Gastrocnemius medialis (tissue), 4 donors: ENCODE data around the gene TYRO3.
"Not testable (repeated sequence)": the region's sequence is repeated elsewhere in the genome, so short reads cannot be mapped to it uniquely, and the experiment has no call there.

Experiments
- CTCF ChIP-seq, 5 experiments: fragments of 450-650 bp in 3 of 5; fragments of 200-600 bp in 2 of 5; sonication (generic) in 2 of 5; IDR thresholded peaks in 4 of 5; conservative IDR thresholded peaks in 1 of 5; 1 replicate in 4 of 5; 2 replicates in 1 of 5; pipeline ENCODE4 v1.5.1; 2016 to 2019; ENCODE audit warnings: antibody characterized with exemption in 5 of 5, mild to moderate bottlenecking in 3 of 5, moderate library complexity in 3 of 5
- POLR2A ChIP-seq, 2 donors: fragments of 450-650 bp; IDR thresholded peaks; one replicate each; pipeline ENCODE4 v1.6.1; 2017; ENCODE audit warnings: antibody characterized with exemption in 2 of 2, mild to moderate bottlenecking in 2 of 2, moderate library complexity in 2 of 2

- not testable (repeated sequence) for TF ChIP-seq CTCF (IDR thresholded peaks at IDR 0.05 in 4 of 5, conservative IDR thresholded peaks at IDR 0.05 in 1 of 5); POLR2A (IDR thresholded peaks at IDR 0.05)
These were observed 27.7 kb downstream of the TYRO3 start for GRCh38 chr15:41586531-41587282.
